BJ (cell line): ENCODE results near the gene PRR5L. TPM values are rescaled to one million over a fixed set of nuclear protein-coding genes. Genes with fewer than 3 reads are reported as not detected.

Experiments
- CTCF ChIA-PET: fragments of 350-600 bp; formaldehyde crosslinking; extraction: SDS; loops from one replicate; lab custom pipeline; 2021; ENCODE audit warnings: antibody characterized with exemption, inconsistent platforms; lab: Yijun Ruan, JAX
- POLR2A ChIA-PET: fragments of 300-600 bp; sonication (Branson Sonifier 250); formaldehyde crosslinking; extraction: SDS; loops from one replicate; lab custom pipeline; 2021; ENCODE audit warnings: antibody characterized with exemption; lab: Charles Lee
- DNase-seq: peaks from one replicate; pipeline ENCODE4 v3.0.0-alpha.2; 2011; ENCODE audit warnings: low read depth
- H3K27me3 ChIP-seq: 2 replicates; pipeline ENCODE4 v1.6.0; 2011; ENCODE audit warnings: low read length; ENCODE audit not compliant: control insufficient read depth, insufficient read depth
- H3K36me3 ChIP-seq: 2 replicates; pipeline ENCODE4 v1.5.1; 2011; ENCODE audit warnings: low read length; ENCODE audit not compliant: control insufficient read depth, insufficient read depth
- H3K4me3 ChIP-seq: 2 replicates; pipeline ENCODE4 v1.5.1; 2011; ENCODE audit warnings: low read depth, mild to moderate bottlenecking, control low read depth, low read length
- polyA plus RNA-seq: library from polyadenylated mRNA; depleted of rRNA; stranded (reverse); fragments of >200 nt; gene quantifications from 2 replicates; pipeline ENCODE4 v1.2.3, GENCODE V29; 2011
- TF ChIP-seq, protein P1 (sequence below): IDR thresholded peaks from 2 replicates; pipeline ENCODE4 v1.5.1; 2011; ENCODE audit warnings: low read depth, mild to moderate bottlenecking, control low read depth, inconsistent platforms, low read length, moderate library complexity; ENCODE audit not compliant: insufficient read depth

PRR5L gene
- polyA plus RNA-seq, 1 experiment = 13.3 TPM

- TF ChIP-seq, protein P1, sequence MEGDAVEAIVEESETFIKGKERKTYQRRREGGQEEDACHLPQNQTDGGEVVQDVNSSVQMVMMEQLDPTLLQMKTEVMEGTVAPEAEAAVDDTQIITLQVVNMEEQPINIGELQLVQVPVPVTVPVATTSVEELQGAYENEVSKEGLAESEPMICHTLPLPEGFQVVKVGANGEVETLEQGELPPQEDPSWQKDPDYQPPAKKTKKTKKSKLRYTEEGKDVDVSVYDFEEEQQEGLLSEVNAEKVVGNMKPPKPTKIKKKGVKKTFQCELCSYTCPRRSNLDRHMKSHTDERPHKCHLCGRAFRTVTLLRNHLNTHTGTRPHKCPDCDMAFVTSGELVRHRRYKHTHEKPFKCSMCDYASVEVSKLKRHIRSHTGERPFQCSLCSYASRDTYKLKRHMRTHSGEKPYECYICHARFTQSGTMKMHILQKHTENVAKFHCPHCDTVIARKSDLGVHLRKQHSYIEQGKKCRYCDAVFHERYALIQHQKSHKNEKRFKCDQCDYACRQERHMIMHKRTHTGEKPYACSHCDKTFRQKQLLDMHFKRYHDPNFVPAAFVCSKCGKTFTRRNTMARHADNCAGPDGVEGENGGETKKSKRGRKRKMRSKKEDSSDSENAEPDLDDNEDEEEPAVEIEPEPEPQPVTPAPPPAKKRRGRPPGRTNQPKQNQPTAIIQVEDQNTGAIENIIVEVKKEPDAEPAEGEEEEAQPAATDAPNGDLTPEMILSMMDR = no peak
- Histone ChIP-seq H3K36me3 (peaks cover 11% of the 10 kb centered on the region), H3K27me3 (no peaks in the 10 kb centered on the region), H3K4me3 (no peak overlapping the region)
- DNase-seq = no peak
- ChIA-PET POLR2A (no interaction called here), CTCF (interaction anchor here (1.2 to 4.0 kb wide), 2 partner anchors 24 to 109 kb away, joined by 4 to 12 read pairs; no protein-coding TSS in a partner anchor)
These were observed 104.8 kb downstream of the PRR5L start for GRCh38 chr11:36400766-36401455.

DNA sequence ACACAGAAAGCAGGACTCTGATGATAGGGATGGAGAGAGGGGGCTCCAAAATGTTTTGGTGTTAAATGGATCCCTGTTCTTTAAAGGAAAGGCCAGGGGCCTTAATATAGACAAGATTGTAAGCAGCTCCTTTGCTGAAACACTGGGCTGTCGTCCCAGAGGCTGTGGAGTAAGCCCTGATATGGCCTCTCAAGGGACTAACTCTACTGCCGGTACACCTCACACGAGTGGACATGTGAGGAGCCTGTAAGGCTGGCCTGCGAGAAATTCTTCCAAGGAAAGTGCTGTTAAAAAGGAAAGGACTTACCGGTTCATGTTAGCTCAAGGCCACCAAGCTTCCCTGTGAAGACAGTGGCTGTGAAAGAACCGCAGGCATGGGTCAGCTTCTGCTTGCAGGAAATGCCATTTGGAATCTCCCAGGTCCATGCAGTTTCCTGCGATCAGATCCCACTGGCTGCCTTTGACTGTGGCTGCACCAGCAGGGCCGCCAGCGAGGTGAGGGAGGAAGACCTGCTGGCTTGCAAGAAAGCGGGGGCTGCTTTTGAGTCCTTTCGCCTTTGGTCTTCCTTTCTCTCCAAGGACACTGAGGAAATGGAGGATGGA lies 106.6 kb downstream of the PRR5L start:
- CTCF ChIA-PET = interaction anchor here (1.1 kb wide), 2 partner anchors 18 to 76 kb away, joined by 3 read pairs; no protein-coding TSS in a partner anchor
- POLR2A ChIA-PET = no interaction called here

DNA sequence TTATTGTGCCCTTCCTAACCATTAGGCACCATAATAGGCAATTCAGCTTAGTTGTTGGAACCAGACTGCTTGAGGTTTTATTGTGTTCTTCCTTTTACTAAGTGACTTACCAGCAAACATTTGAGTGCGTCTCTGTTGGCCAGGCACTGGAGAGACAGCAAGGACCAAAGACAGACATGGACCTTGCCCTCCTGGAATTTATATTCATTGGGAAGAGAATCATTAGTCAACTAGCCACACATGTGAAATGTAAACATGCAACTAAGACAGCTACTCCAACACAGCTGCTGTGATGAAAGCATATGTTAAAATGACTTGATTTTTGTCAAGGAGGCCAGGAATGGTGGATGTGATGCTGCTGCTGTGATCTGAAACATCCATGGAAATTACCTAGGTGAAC lies 107.6 kb downstream of the PRR5L start:
- Histone ChIP-seq H3K4me3 (no peak overlapping the region), H3K36me3 (peaks cover 5% of the 10 kb centered on the region), H3K27me3 (no peaks in the 10 kb centered on the region)
- TF ChIP-seq, protein P1 = no peak
- POLR2A ChIA-PET = no interaction called here
- no peak for DNase-seq
- CTCF ChIA-PET = interaction anchor here (1.1 kb wide), 1 partner anchor 19 kb away, joined by 3 read pairs; no protein-coding TSS in a partner anchor

More for the DNA sequence above, 106.6 kb downstream of the PRR5L start:
- TF ChIP-seq, protein P1 = no peak
- no peak overlapping the region for H3K4me3 ChIP-seq
- DNase-seq = no peak
- no peaks in the 10 kb centered on the region for H3K27me3 ChIP-seq
- H3K36me3 ChIP-seq = peaks cover 9% of the 10 kb centered on the region

DNA sequence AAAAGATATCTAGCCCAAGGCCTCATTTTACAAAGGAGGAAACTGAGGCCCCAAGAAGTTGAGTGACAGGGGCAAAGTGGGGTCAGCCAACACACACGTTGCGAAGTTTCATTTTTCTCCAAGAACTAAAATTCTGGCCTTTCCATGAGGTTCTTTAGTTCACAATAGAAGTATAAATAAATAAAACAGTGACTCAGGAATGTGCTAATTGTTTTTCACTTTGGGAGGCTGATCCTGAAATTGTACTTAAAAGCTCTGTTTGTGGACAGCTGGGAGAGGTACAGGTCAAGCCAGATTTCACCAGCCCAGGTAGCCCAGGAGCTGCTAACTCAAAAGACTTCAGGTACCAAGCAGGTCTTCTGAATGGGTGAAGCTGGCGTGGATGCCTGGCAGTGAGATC lies 108.7 kb downstream of the PRR5L start:
- POLR2A ChIA-PET = no interaction called here
- CTCF ChIA-PET = interaction anchor here (1.5 kb wide), 1 partner anchor 88 kb away, joined by 3 read pairs; no protein-coding TSS in a partner anchor
- TF ChIP-seq, protein P1 = no peak
- Histone ChIP-seq H3K4me3 (no peak overlapping the region), H3K27me3 (no peaks in the 10 kb centered on the region), H3K36me3 (peaks cover 5% of the 10 kb centered on the region)
- DNase-seq = no peak
